ENCODE data around the gene KLHL40. TPM values are rescaled to one million over a fixed set of nuclear protein-coding genes. Genes with fewer than 3 reads are reported as not detected.

Gene KLHL40
- total RNA-seq, 1 experiment from 2014 or later = not detected

DNA sequence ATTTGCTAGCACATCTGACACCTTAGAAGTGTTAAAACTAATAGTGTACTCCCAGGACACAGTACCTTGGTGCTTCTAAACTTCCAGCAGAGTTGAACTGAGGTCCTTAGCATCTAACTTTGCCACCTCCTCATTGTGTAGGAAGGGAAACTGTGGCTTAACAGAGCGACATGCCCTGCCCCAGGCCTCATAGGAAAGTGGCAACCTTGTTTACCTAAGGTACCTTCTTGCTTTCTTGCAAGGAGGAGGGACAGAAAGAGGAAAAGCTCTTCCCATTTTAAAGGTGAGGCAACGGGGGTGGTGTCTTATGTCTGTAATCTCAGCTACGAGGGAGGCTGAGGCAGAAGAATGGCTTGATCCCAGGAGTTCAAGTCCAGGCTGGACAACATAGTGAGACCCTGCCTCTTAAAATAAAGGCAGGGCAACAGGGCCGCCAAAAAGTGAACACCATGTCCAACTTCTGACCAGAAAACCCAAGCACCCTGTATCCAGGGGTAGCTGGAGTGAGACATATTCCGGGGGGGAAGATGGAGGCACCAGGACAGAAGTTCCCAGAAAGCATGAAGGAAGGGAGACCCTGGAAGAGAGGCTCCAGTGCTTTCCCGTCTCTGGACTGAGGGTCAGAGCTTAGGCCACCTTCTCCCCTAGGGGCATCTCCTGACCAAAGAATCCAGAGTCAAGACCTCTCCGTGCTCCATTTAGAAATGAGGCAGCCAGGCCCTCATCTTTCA is 540 bp upstream of the KLHL40 start:
- BruUV-seq (replicated peaks) = no TSS peak
- H3K4me3 ChIP-seq (ENCODE audit: low read depth in 2 of 2, low read length in 2 of 2) = no peak overlapping the region
- TF ChIP-seq, protein P1, sequence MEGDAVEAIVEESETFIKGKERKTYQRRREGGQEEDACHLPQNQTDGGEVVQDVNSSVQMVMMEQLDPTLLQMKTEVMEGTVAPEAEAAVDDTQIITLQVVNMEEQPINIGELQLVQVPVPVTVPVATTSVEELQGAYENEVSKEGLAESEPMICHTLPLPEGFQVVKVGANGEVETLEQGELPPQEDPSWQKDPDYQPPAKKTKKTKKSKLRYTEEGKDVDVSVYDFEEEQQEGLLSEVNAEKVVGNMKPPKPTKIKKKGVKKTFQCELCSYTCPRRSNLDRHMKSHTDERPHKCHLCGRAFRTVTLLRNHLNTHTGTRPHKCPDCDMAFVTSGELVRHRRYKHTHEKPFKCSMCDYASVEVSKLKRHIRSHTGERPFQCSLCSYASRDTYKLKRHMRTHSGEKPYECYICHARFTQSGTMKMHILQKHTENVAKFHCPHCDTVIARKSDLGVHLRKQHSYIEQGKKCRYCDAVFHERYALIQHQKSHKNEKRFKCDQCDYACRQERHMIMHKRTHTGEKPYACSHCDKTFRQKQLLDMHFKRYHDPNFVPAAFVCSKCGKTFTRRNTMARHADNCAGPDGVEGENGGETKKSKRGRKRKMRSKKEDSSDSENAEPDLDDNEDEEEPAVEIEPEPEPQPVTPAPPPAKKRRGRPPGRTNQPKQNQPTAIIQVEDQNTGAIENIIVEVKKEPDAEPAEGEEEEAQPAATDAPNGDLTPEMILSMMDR (IDR thresholded peaks at IDR 0.05) = no peak
- no peak for TF ChIP-seq POLR2AphosphoS5 (IDR thresholded peaks at IDR 0.05; ENCODE audit: low read depth, low read length)
- no peak for TF ChIP-seq TCF7L2 (IDR thresholded peaks at IDR 0.05; ENCODE audit: low read depth, low read length)
- TF ChIP-seq REST (IDR thresholded peaks at IDR 0.05; ENCODE audit: insufficient read depth in 1 of 2, low read depth in 2 of 2, low read length in 1 of 2) = no peak
- no peak for TF ChIP-seq SIN3A (IDR thresholded peaks at IDR 0.05; ENCODE audit: borderline replicate concordance, insufficient read depth, low read depth, low read length)
- no peak overlapping the region for H3K27ac ChIP-seq (ENCODE audit: low read length)
- H3K27me3 ChIP-seq (ENCODE audit: control insufficient read depth, insufficient read depth, low read length) = no peaks in the 10 kb centered on the region
- in situ Hi-C loops (cut with HindIII; ENCODE audit: low pct_unique_long_range_greater_than_20kb, low sequenced_read_pairs) (no loop called here), intact Hi-C loops (cut with micrococcal nuclease; ENCODE audit: unreplicated experiment) (no loop called here)
- H3K36me3 ChIP-seq (ENCODE audit: control insufficient read depth, insufficient read depth, low read length) = no peaks in the 10 kb centered on the region
- CTCF ChIA-PET = no interaction called here
- ATAC-seq (no peak), DNase-seq (ENCODE audit: low read depth, low spot score) (no peak)
- H3K9me3 ChIP-seq (ENCODE audit: control insufficient read depth, insufficient read depth, low read depth, low read length) = no peaks in the 10 kb centered on the region
- POLR2A ChIA-PET = no interaction called here
- no peaks in the 10 kb centered on the region for H3K4me1 ChIP-seq (ENCODE audit: control insufficient read depth, insufficient read depth, low read length)

- intact Hi-C loops (cut with micrococcal nuclease; ENCODE audit: unreplicated experiment) (no loop called here), in situ Hi-C loops (cut with HindIII; ENCODE audit: low pct_unique_long_range_greater_than_20kb, low sequenced_read_pairs) (no loop called here)
- ChIA-PET CTCF (no interaction called here), POLR2A (no interaction called here)
- TF ChIP-seq, protein P1 (IDR thresholded peaks at IDR 0.05) = no peak
- no peak for DNase-seq (ENCODE audit: low read depth, low spot score)
- no peaks in the 10 kb centered on the region for H3K4me1 ChIP-seq (ENCODE audit: control insufficient read depth, insufficient read depth, low read length)
- H3K27ac ChIP-seq (ENCODE audit: low read length) = no peak overlapping the region
- no peaks in the 10 kb centered on the region for H3K27me3 ChIP-seq (ENCODE audit: control insufficient read depth, insufficient read depth, low read length)
- BruUV-seq (replicated peaks) = no TSS peak
- H3K4me3 ChIP-seq (ENCODE audit: low read depth in 2 of 2, low read length in 2 of 2) = no peak overlapping the region
- ATAC-seq = no peak
- no peaks in the 10 kb centered on the region for H3K9me3 ChIP-seq (ENCODE audit: control insufficient read depth, insufficient read depth, low read depth, low read length)
- H3K36me3 ChIP-seq (ENCODE audit: control insufficient read depth, insufficient read depth, low read length) = no peaks in the 10 kb centered on the region
Observed at GRCh38 chr3:42685891-42686820, 819 bp downstream of the KLHL40 start.

All from Panc1 (cell line).